ENCODE measurements around the gene RTN4RL2.

Gene RTN4RL2

GRCh38 chr11:57462597-57462996 lies 2.3 kb downstream of the RTN4RL2 start:
- no peak for DNase-seq (ENCODE audit: low read depth)

DNA sequence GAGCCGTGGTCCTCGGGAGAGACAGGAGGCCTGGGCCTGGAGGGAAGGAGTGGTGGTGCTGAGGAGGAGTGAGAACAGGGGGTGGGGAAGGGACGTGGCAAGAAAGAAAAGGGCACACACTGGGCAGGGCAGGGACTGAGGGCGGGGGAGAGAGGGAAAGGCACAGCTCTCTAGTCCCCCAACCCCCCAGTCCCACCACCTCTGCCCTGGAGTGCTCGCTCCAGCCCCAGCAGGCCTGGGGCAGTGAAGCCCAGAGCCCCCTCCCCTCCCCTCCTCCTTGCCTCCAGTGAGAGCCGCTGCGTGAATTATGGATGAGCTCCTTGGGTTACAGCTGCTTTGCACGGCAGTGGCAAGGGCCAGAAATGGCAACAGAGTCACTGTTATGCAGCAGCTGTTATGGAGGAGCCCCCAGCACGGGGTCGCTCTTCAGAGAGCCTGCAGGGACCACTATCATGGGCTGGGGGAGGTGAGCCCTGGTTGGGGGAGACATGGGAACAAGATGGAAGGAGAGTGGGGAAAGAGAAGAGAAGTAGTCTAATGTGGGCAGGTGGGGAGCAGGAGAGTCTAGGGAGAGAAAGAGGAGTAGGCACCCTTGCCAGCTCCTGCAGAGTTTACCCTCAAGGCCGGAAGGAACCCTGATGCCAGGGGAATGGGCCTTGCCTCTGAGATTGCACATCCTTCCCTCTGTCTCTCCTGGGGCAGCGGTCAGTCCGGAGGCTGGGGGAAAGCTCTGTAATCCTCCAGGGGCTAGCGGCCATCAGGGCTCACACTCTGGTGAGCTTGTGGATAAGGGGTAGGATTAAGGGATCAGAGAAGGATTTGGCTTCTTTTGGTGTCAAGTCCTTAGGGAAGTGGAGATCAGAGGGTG lies 3.6 kb downstream of the RTN4RL2 start:
- no peak for DNase-seq (ENCODE audit: low read depth)

DNA sequence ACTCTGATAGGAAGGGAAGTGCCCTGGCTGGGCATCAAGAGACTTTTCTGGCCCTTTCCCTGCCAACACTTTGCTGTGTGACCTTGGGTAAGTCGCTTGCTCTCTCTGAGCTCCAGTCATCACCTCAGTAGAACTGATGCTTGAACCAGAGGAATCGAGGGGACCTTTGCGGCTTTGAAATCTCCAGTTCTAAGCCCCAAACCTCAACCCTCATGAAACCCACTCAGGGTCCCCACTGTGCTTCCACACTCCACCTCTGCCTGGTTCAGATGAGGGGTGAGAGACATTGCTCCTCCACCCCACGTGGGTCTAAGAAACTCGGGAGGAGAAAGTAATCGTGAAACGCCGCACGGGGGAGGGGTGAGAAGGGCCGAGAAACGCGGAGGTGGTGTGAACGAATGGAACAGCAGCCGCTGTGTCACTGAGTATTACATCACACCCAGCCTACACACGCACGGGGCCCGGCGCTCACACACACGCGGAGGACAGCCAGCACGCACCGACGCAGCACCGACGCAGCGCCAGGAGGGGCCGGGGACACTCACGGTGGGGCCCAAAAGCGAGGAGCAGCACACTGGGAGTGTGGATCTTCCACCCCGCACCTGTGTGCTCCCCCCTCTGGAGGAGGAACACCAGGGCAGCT lies 4.3 kb downstream of the RTN4RL2 start:
- no peak for DNase-seq (ENCODE audit: low read depth)

GRCh38 chr11:57466680-57467079 lies 6.4 kb downstream of the RTN4RL2 start:
- no peak for DNase-seq (ENCODE audit: low read depth)

GRCh38 chr11:57467508-57468157 lies 7.3 kb downstream of the RTN4RL2 start:
- DNase-seq (ENCODE audit: low read depth): no peak

DNA sequence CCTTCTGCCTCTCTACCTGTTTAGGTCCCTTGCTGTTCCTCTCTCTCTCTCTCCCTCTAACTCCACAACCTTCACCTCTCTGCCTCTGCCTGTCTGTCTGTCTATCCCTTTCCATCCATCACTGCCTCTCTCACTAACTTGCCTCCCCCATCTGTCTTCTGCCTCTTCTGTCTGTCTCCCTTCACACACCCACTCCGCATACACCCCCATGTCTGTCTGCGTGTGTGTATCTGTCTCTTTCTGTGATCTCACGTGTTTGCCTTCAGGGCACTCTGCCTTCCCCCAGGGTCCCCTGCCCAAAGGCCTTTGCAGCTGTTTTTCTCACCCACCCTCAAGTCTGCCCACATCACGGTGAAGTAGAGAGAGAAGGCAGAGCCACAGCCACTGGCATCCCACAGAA lies 7.9 kb downstream of the RTN4RL2 start:
- no peak for DNase-seq (ENCODE audit: low read depth)

DNA sequence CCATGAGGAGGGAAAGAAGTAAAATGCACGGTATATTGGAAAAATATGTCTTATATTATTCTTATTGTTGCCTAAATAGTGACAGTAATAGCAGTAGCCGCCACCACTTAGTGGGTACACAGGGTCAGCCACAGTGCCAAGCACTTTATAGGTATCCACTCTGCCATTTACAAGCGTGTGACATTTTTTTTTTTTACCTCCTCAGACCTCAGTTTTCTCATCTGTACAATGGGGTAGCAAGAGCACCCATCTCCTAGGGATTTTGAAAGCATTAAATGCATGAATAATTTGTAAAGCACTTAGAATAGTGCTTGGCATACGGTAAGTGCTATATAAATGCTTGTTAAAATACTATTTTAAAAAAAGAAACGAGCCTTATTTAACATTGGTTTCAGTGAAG lies 8.9 kb downstream of the RTN4RL2 start:
- no peak for DNase-seq (ENCODE audit: low read depth)

GRCh38 chr11:57471496-57471895 lies 11.2 kb downstream of the RTN4RL2 start:
- DNase-seq (ENCODE audit: low read depth): no peak

DNA sequence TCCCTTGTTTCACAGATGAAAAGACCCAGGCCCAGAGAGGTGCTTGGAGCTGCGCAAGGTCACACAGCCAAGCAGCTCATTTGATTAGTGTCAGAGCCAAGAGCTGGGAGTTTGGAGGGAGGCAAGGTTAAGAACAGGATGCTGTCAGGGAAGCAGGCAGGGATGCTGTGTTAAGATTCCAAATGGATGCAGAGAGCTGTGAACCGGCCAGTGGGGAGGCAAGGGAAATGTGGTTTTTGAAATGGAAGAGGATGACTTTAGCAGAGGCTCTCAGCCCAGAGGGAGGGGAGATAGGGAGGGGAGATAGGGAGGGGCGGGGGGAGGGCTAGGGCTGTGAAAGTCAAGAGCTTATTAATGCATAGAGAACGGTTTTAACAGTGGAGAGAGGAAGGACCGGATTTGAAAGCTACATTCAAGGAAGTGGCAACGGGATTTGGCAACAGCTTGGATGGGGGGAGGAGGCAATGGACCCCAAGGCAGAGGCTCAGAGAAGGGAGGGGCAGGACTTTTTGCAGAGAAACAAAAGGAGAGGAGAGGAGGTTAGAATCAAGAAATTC lies 13.0 kb downstream of the RTN4RL2 start:
- DNase-seq (ENCODE audit: low read depth): no peak

DNA sequence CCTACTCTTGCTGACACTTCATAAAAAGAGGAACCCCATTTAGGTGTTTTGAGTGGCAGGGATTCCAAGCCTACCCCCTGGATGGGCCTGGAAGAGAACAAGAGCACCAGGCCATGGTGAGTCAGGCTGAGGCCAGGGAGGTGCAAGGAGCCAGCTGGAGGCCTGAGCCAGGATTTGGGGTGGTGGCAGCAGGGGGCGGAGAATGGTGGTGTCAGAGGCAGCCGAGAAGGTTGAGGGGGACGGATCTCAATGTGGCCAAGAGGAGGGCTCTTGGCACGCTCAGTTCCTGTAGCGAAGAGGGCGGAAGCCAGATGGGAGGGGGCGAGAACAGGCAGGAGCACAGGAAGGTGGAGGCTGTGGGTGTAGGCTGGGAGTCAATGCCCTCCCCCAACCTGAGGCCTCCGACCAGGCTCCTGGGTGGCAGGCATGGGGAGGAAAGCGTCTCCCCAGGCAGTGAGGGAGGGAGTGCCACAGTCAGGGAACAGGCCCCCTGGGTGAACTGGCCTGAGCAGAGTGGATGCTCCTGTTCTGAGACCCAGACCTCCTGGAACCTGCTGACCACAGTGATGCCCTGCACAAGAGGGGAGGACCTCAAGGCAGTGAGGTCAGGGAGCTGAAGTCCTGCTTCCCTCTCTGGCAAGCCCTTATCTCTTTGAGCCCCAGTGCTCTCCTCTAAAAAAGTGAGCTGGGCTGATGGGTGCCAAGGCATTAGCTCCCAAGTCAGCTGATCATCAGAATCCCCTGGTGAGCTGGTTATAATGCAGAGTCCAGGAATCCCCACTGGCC lies 13.9 kb downstream of the RTN4RL2 start:
- no peak for DNase-seq (ENCODE audit: low read depth)

- DNase-seq (ENCODE audit: low read depth): no peak
Measured at GRCh38 chr11:57474803-57475115, 14.4 kb downstream of the RTN4RL2 start.

DNA sequence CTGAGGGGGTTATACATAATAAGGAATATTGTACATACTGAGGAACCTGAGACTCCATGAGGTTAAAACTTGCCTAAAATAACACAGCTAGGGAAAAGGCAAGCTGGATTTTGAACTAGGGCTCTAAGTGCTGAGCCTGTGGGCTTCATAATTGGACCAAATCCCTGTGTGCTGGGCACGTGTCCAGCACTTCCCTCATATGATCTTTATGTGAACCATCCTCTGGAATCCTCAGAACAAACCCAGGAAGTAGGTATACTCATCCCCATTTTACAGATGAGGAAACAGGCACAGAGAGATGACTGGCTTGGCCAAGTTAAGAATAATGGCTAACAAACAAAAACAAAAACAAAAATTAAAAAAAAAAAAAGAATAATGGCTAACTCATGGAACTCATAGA lies 14.9 kb downstream of the RTN4RL2 start:
- no peak for DNase-seq (ENCODE audit: low read depth)

- DNase-seq (ENCODE audit: low read depth): no peak
Measured at GRCh38 chr11:57475671-57476046, 15.3 kb downstream of the RTN4RL2 start.

GRCh38 chr11:57476047-57476756 lies 15.9 kb downstream of the RTN4RL2 start:
- DNase-seq (ENCODE audit: low read depth): no peak

- no peak for DNase-seq (ENCODE audit: low read depth)
Measured at GRCh38 chr11:57476757-57477506, 16.6 kb downstream of the RTN4RL2 start.

- DNase-seq (ENCODE audit: low read depth): no peak
Measured at GRCh38 chr11:57477507-57478189, 17.3 kb downstream of the RTN4RL2 start.

DNA sequence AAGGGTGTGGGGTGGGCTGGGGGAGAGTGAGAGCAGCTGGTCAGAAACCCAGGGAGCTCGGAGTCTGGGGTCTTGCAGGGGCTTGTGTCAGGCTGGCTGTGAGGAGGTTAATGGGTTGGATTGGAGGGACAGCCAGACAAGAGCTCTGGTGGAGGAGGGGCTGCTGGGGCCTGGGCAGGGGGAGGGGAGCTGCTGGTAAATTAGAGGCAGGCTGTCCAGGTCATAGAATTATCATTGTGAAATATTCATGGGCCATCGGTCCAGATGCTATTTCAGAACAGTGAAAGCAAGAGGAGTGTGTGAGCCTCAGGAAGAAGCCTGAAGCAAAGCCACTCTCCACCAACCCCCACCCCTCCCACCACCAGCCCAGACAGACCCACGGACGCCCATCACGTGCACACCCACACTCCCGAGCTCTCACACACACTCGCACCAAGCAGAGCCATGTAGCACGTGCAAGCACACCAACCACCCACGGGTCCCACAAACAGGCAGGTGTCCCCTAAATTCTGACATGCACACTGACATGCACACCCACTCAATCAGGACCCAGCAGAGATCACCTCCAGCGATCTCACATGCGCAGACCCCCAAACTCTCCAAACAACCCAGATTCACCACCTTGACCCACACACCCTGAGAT lies 18.8 kb downstream of the RTN4RL2 start:
- DNase-seq (ENCODE audit: low read depth): no peak

DNA sequence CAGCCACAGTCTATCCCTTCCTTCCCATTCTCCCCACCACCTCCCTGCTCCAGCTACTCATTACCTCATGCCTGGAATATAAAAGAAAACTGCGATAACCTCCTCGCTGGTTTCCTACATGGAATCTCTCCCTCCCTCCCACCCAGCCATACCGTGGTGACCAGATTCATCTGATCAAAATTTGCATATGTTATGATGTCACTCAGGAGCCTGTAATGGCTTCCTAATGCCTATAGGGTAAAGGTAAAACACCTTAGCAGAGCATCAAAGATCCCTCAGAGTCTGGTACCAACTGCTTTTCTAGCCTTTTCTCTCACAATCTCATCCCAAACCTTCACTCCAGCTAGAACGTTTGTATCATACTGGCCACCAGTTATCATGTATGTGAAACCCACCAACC lies 19.6 kb downstream of the RTN4RL2 start:
- no peak for DNase-seq (ENCODE audit: low read depth)

GRCh38 chr11:57480409-57481137 lies 20.2 kb downstream of the RTN4RL2 start:
- DNase-seq (ENCODE audit: low read depth): peak; percentile 44

Data from stimulated activated CD8-positive, alpha-beta memory T cell treated with anti-CD3 and anti-CD28 coated beads, Interleukin-15, amount 100 ng/mL, for 1 hour (primary cell).